Naive thymus-derived CD8-positive, alpha-beta T cell (primary cell): Measurements from ENCODE around the gene UGT1A3. TPM values are rescaled to one million over a fixed set of nuclear protein-coding genes. Genes with fewer than 3 reads are reported as not detected.
"Not testable (repeated sequence)": the region's sequence is repeated elsewhere in the genome, so short reads cannot be mapped to it uniquely, and the experiment has no call there.

Experiments
- ATAC-seq, 2 donors: fragments of 150-1000 bp; cut with Tn5 transposase in 1 of 2; sonication (Bioruptor Pico), chemical (Tn5 transposase) in 1 of 2; 1 replicate in 1 of 2; 2 replicates in 1 of 2; pipeline ENCODE4 v1.10.0; 2021; ENCODE audit warnings: mild to moderate bottlenecking in 2 of 2, moderate library complexity in 2 of 2
- POLR2A ChIA-PET: fragments of 350-600 bp; sonication (Branson Sonifier 250); formaldehyde crosslinking; loops from one replicate; lab custom pipeline; 2021; ENCODE audit warnings: antibody characterized with exemption; lab: Charles Lee
- DNase-seq, 10 donors: peaks; one replicate each; pipeline versions ENCODE4 v3.0.0 to v3.0.0-alpha.2; 2020 to 2022
- H3K27ac Mint-ChIP-seq, 10 donors: one replicate each; pipeline ENCODE4 v1.8.0; 2020 to 2022; ENCODE audit warnings: mild to moderate bottlenecking in 10 of 10, mixed read lengths in 10 of 10, moderate library complexity in 4 of 10, inconsistent platforms in 1 of 10
- H3K27me3 Mint-ChIP-seq, 5 donors: one replicate each; pipeline ENCODE4 v1.8.0; 2021 to 2022; ENCODE audit warnings: mixed read lengths in 5 of 5
- H3K36me3 Mint-ChIP-seq, 3 donors: one replicate each; pipeline ENCODE4 v1.8.0; 2020 to 2022; ENCODE audit warnings: mixed read lengths in 3 of 3, mild to moderate bottlenecking in 2 of 3, inconsistent platforms in 1 of 3
- H3K4me1 Mint-ChIP-seq, 4 donors: one replicate each; pipeline ENCODE4 v1.8.0; 2021 to 2022; ENCODE audit warnings: mixed read lengths in 4 of 4
- H3K4me3 Mint-ChIP-seq, 10 donors: one replicate each; pipeline ENCODE4 v1.8.0; 2020 to 2022; ENCODE audit warnings: mild to moderate bottlenecking in 10 of 10, mixed read lengths in 10 of 10, moderate library complexity in 6 of 10, inconsistent platforms in 1 of 10
- H3K9me3 Mint-ChIP-seq, 9 donors: one replicate each; pipeline ENCODE4 v1.8.0; 2020 to 2022; ENCODE audit warnings: mixed read lengths in 9 of 9, mild to moderate bottlenecking in 3 of 9, inconsistent platforms in 1 of 9, moderate library complexity in 1 of 9
- polyA plus RNA-seq, 3 donors: library from polyadenylated mRNA; unstranded; fragments of 300-500 nt; fragmentation: Illumina TruSeq; gene quantifications; one replicate each; pipeline ENCODE4 v1.2.3, GENCODE V29; 2021
- total RNA-seq, 8 experiments: library from RNA in 2 of 8; stranded (reverse) in 2 of 8; gene quantifications; one replicate each; pipeline ENCODE4 v1.2.3 and lab custom pipeline; 2021 to 2026

UGT1A3 gene
- total and polyA plus RNA-seq, 5 experiments from 2014 or later = not detected

DNA sequence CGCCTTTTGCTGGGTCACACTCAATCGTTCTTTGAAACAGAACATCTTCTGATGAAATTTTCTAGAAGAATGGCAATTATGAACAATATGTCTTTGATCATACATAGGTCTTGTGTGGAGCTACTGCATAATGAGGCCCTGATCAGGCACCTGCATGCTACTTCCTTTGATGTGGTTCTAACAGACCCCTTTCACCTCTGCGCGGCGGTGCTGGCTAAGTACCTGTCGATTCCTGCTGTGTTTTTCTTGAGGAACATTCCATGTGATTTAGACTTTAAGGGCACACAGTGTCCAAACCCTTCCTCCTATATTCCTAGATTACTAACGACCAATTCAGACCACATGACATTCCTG, 15.6 kb upstream of the UGT1A3 start:
- H3K4me3 Mint-ChIP-seq = peak overlapping the region in 1 of 10 donors; percentile 52
- no peaks in the 10 kb centered on the region for H3K36me3 Mint-ChIP-seq
- no peaks in the 10 kb centered on the region for H3K9me3 Mint-ChIP-seq
- DNase-seq (no peak), ATAC-seq (no peak)
- no peak overlapping the region for H3K27ac Mint-ChIP-seq
- H3K27me3 Mint-ChIP-seq = peaks cover 7 to 57% (median 26%) of the 10 kb centered on the region in 5 donors
- H3K4me1 Mint-ChIP-seq = peaks cover 0 to 6% (median 2%) of the 10 kb centered on the region in 4 donors
- POLR2A ChIA-PET = no interaction called here

DNA sequence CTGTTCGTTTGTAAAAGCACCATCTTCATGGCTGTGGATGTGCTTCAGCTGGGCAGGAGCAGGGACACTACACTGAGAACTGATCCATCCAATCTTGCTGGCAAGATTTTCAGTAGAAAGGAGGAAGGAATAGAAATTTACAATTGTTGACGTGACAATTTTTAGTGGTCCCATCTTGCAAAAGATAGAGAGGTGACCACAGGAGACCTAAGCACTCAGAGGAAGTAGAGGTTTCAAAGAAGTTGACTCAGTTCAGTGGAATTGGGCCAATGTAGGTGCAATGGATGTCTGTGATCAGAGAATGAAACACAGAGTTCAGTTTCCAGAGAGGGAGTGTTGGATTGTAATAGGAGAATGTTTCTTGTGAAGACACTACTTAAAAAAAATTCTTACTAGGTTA, 14.7 kb upstream of the UGT1A3 start:
- Mint-ChIP-seq H3K4me3 (no peak overlapping the region), H3K9me3 (no peaks in the 10 kb centered on the region), H3K36me3 (no peaks in the 10 kb centered on the region), H3K4me1 (peaks cover 0 to 6% (median 2%) of the 10 kb centered on the region in 4 donors), H3K27ac (no peak overlapping the region), H3K27me3 (peaks cover 9 to 66% (median 26%) of the 10 kb centered on the region in 5 donors)
- ATAC-seq (no peak), DNase-seq (no peak)
- POLR2A ChIA-PET = no interaction called here

DNA sequence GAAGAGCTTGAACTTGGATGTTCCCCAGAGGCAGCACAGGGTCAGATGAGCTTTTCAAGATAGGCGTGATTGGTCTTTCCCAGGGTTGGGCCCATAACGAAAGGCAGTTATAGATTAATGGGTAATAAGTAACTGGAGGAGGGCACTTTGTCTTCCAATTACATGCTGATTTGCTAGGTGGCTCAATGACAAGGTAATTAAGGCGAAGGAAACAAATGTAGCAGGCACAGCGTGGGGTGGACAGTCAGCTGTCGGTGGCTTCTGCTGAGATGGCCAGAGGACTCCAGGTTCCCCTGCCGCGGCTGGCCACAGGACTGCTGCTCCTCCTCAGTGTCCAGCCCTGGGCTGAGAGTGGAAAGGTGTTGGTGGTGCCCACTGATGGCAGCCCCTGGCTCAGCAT, 10.3 kb upstream of the UGT1A3 start, which contains the start of gene UGT1A4:
Gene UGT1A4, plus strand, starts transcription at position 185 of the 400 bp plus-strand sequence. Its CDS starts 85 bp downstream, at position 270.
- ATAC-seq (no peak), DNase-seq (no peak)
- H3K4me1 Mint-ChIP-seq = peaks cover 0 to 1% (median under 1%) of the 10 kb centered on the region in 4 donors
- H3K27me3 Mint-ChIP-seq = peaks cover 14 to 63% (median 29%) of the 10 kb centered on the region in 5 donors
- H3K4me3 Mint-ChIP-seq = no peak within 1 kb of the TSS
- POLR2A ChIA-PET = no interaction called here
- H3K9me3 Mint-ChIP-seq = no peaks in the 10 kb centered on the region
- no peaks in the 10 kb centered on the region for H3K36me3 Mint-ChIP-seq
- H3K27ac Mint-ChIP-seq = peak within 1 kb of the TSS in 1 of 10 donors; percentile 9

DNA sequence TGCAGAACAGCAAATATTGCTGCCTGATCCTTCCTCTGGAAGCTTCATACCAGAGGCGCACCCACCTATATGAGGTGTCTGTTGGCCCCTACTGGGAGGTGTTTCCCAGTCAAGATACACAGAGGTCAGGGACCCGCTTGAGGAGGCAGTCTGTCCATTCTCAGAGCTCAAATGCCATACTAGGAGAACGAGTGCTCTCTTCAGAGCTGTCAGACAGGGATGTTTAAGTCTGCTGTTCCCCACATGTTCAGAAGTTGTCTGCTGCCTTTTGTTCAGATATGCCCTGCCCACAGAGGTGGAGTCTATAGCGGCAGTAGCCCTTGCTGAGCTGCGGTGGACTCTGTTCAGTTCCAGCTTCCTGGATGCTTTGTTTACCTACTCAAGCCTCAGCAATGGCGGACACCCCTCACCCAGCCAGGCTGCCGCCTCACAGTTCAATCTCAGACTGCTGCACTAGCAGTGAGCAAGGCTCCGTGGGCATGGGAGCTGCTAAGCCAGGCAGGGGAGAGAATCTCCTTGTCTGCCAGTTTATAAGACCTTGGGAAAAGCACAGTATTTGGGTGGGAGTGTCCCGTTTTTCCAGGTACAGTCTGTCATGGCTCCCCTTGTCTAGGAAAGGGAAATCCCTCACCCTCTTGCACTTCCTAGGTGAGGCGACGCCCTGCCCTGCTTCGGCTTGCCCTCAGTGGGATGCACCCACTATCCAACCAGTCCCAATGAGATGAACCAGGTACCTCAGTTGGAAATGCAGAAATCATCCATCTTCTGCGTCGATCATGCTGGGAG, 8.2 kb downstream of the UGT1A3 start:
- H3K4me1 Mint-ChIP-seq, POLR2A ChIA-PET, ATAC-seq, H3K4me3 Mint-ChIP-seq, DNase-seq, H3K9me3 Mint-ChIP-seq, H3K36me3 Mint-ChIP-seq, H3K27ac Mint-ChIP-seq: not testable (repeated sequence)
- H3K27me3 Mint-ChIP-seq = peaks cover 17 to 63% (median 30%) of the 10 kb centered on the region in 5 donors

DNA sequence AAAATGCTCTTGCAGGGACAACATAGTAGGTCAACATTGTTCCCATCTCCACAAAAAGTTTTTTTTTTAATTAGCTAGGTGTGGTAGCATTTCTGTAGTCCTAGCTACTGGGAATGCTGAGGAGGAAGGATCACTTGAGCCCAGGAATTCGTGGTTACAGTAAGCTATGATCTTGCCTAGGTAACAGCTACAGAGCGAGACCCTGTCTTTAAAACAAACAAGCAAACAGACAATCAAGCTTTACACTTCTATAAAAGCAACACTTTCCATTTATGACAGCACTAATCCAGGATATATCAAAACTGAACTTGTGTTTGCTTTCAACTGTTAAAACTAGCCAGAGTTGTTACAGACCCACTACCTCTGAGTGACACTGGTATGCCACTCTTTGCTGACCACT, 12.0 kb downstream of the UGT1A3 start:
- Mint-ChIP-seq H3K36me3 (no peaks in the 10 kb centered on the region), H3K4me1 (no peaks in the 10 kb centered on the region), H3K27me3 (peaks cover 10 to 47% (median 22%) of the 10 kb centered on the region in 5 donors), H3K4me3 (no peak overlapping the region), H3K9me3 (peaks cover 0 to 3% (median 0%) of the 10 kb centered on the region in 9 donors), H3K27ac (no peak overlapping the region)
- ATAC-seq = no peak
- POLR2A ChIA-PET = no interaction called here
- no peak for DNase-seq

DNA sequence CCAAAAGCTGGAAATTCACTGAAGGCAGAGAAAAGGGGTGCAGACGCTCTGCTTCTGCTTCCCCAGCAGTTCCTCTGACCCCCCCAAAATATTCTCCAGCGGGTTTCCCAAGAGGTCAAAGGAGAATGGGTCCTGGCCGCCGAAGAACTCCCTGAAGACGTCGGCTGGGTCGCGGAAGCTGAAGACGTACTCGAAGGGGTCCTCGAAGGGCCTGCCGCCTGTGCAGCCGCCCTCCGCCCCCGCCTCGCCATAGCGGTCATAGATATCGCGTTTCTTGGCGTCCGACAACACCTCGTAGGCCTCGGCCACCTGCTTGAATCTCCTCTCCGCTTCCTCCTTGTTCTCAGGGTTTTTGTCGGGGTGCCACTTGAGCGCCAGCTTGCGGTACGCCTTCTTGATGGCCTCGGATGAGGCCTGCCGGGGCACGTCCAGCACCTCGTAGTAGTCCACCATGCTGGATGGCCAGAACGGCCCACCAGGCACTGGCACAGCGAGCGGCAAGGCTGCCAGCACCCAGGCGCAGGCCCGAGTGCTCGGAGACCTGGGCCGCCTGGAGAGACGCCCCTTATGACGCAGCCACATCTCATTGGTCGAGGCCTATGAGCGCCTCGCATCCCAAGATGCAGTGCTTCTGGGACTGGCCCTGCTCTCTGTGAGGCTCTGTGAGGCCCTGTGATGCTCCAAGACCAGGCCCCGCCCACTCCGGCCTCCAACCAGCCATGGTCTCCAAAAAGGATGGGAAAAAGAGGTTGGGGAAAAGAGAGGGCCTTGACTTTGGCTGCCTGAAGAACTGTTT, 14.8 kb downstream of the UGT1A3 start:
- POLR2A ChIA-PET = no interaction called here
- Mint-ChIP-seq H3K36me3 (no peaks in the 10 kb centered on the region), H3K9me3 (no peaks in the 10 kb centered on the region), H3K27ac (no peak overlapping the region), H3K4me3 (no peak overlapping the region), H3K27me3 (peaks cover 4 to 45% (median 18%) of the 10 kb centered on the region in 5 donors), H3K4me1 (no peaks in the 10 kb centered on the region)
- DNase-seq (no peak), ATAC-seq (no peak)

DNA sequence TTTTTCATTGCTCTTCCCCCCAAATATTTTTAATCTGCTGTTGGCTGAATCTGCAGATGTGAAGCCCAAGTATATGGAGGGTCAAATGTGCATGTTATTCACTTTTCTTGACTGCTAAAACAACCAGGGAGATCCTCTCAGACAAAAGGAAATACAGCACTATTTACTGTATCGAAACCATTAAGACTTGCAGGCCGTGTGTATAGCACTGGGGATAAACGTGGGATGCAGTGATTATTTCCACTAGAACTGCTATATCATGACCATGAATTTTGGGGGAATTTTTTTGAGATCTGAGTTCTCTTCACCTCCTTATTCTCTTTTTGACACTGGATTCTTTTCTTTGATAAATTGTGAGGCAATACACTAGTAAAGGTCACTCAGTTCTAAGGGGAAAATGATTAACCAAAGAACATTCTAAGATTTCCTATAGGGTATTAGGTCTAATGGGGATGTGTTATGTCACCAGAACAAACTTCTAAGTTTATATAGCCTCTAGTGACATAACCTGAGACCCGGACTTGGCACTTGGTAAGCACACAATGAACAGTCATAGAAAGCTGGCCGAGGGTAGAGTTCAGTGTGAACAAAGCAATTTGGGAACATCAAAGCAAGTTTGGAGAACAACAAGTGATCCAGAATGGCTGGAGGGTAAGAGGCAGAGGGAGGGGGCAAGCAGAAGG, 16.4 kb downstream of the UGT1A3 start:
- H3K9me3 Mint-ChIP-seq = peaks cover 0 to 6% (median 3%) of the 10 kb centered on the region in 9 donors
- ATAC-seq = no peak
- POLR2A ChIA-PET = no interaction called here

DNA sequence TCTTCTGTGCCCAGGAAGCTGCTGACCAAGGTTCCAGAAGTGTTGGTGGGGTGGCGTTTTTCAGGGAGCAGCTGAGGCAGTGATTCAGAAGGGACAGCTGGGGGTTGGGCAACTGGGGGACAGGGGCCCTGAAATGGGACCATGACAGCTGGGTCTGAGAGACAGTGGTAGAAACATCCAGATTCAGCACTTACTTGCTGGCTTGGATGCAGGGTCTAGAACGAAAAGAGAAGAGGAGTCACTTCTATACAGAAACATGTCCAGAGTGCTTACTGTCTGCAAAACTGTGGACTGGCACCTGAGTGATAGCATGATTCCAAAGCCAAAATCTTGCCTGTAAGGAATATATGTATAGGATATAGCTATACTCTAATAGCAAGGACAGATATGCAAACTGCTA, 17.0 kb downstream of the UGT1A3 start:
- H3K27me3 Mint-ChIP-seq = peaks cover 4 to 30% (median 18%) of the 10 kb centered on the region in 5 donors
- H3K4me3 Mint-ChIP-seq, DNase-seq, H3K36me3 Mint-ChIP-seq, POLR2A ChIA-PET, H3K9me3 Mint-ChIP-seq, H3K4me1 Mint-ChIP-seq, H3K27ac Mint-ChIP-seq, ATAC-seq: not testable (repeated sequence)

More for the DNA sequence above, 16.4 kb downstream of the UGT1A3 start:
- H3K4me3 Mint-ChIP-seq = no peak overlapping the region
- peaks cover 4 to 34% (median 18%) of the 10 kb centered on the region in 5 donors for H3K27me3 Mint-ChIP-seq
- no peaks in the 10 kb centered on the region for H3K4me1 Mint-ChIP-seq
- H3K27ac Mint-ChIP-seq = no peak overlapping the region
- peaks cover 0 to 5% (median 0%) of the 10 kb centered on the region in 3 donors for H3K36me3 Mint-ChIP-seq
- DNase-seq = no peak

DNA sequence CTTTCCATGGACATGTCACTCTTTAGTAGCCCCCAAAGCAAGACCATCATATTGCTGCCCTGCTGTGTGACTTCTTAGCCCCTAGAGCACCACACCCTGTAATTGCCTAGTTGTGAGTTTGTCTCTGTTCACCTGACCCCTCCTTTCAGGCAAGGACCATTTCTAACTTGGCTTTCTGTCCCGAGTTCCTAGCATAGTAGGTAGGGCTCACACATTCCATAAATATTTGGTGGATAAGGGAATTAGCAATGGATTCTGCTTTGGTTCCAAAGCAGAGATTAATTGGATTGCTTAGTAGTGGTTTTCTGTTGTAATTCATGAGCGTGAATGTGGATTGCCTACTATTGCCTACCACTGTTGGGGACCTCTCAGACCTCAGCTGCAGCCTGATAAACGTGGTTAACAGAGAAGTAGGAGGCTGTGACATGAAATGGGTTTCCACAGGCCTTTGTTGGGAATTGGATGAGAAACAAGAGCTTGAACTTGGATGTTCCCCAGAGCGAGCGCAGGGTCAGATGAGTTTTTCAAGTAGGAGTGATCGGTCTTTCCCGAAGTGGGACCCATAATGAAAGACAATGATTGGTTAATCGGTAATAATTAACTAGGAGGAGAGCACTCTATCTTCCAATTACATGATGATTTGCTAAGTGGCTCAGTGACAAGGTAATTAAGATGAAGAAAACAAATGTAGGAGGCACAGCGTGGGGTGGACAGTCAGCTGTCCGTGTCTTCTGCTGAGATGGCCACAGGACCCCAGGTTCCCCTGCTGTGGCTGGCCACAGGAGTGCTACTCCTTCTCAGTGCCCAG, 17.8 kb downstream of the UGT1A3 start:
- Mint-ChIP-seq H3K27me3 (peaks cover 8 to 30% (median 18%) of the 10 kb centered on the region in 5 donors), H3K4me3 (no peak overlapping the region), H3K36me3 (peaks cover 0 to 14% (median 0%) of the 10 kb centered on the region in 3 donors), H3K27ac (no peak overlapping the region), H3K4me1 (no peaks in the 10 kb centered on the region), H3K9me3 (peaks cover 0 to 18% (median 13%) of the 10 kb centered on the region in 9 donors)
- no peak for ATAC-seq
- POLR2A ChIA-PET = no interaction called here
- no peak for DNase-seq

DNA sequence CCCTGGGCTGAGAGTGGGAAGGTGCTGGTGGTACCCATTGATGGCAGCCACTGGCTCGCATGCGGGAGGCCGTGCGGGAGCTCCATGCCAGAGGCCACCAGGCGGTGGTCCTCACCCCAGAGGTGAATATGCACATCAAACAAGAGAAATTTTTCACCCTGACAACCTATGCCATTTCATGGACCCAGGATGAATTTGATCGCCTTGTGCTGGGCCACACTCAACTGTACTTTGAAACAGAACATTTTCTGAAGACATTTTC, 18.4 kb downstream of the UGT1A3 start:
- Mint-ChIP-seq H3K4me3 (no peak overlapping the region), H3K36me3 (peaks cover 0 to 15% (median 0%) of the 10 kb centered on the region in 3 donors), H3K4me1 (no peaks in the 10 kb centered on the region), H3K9me3 (peaks cover 0 to 22% (median 13%) of the 10 kb centered on the region in 9 donors), H3K27me3 (peaks cover 8 to 31% (median 19%) of the 10 kb centered on the region in 5 donors), H3K27ac (no peak overlapping the region)
- ATAC-seq (no peak), DNase-seq (no peak)
- POLR2A ChIA-PET = no interaction called here

DNA sequence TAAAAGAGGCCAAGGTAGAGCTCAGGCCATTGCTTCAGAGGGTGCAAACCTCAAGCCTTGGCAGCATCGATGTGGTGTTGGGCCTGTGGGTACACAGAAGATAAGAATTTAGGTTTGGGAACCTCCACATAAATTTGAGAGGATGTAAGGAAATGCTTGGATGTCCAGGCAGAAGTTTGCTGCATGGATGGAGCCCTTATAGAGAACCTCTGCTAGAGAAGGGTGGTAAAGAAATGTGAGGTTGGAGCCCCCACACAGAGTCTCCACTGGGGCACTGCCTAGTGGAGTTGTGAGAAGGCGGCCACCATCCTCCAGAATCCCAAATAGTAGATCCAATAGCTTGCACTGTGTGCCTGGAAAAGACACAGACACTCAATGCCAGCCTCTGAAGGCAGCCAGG, 21.8 kb downstream of the UGT1A3 start:
- Mint-ChIP-seq H3K9me3 (peaks cover 0 to 26% (median 15%) of the 10 kb centered on the region in 9 donors), H3K36me3 (peaks cover 0 to 15% (median 0%) of the 10 kb centered on the region in 3 donors), H3K27me3 (peaks cover 10 to 27% (median 23%) of the 10 kb centered on the region in 5 donors)
- H3K27ac Mint-ChIP-seq, ATAC-seq, H3K4me3 Mint-ChIP-seq, H3K4me1 Mint-ChIP-seq, DNase-seq, POLR2A ChIA-PET: not testable (repeated sequence)
